Colonic mucosa (tissue), 4 donors: ENCODE data around the gene TBC1D12. TPM values are rescaled to one million over a fixed set of nuclear protein-coding genes. Genes with fewer than 3 reads are reported as not detected.

Source experiments
- DNase-seq: peaks from one replicate; pipeline ENCODE4 v3.0.0-alpha.2; 2020
- H3K27ac ChIP-seq: fragments of 200-600 bp; one replicate; pipeline ENCODE4 v1.8.0; 2021
- H3K27me3 ChIP-seq: fragments of 200-600 bp; one replicate; pipeline ENCODE4 v1.8.0; 2021
- H3K36me3 ChIP-seq: fragments of 200-600 bp; one replicate; pipeline ENCODE4 v1.8.0; 2021
- H3K4me1 ChIP-seq: fragments of 200-600 bp; one replicate; pipeline ENCODE4 v1.8.0; 2021; ENCODE audit warnings: mild to moderate bottlenecking
- H3K4me3 ChIP-seq: fragments of 200-600 bp; one replicate; pipeline ENCODE4 v1.8.0; 2021
- H3K9ac ChIP-seq, 2 donors: one replicate each; pipeline ENCODE4 v1.7.0; 2013; ENCODE audit warnings: control low read depth in 2 of 2, low read depth in 2 of 2, low read length in 2 of 2
- H3K9me3 ChIP-seq: fragments of 200-600 bp; one replicate; pipeline ENCODE4 v1.8.0; 2021
- intact Hi-C: fragments of 100-400 bp; cut with DNase I; formaldehyde crosslinking; loops from one replicate; pipeline ENCODE4 v1.14.1; 2022
- total RNA-seq, 2 donors: library from RNA; stranded (reverse); fragmentation: NEBNext Ultra II Directional in 1 of 2; extraction: Animal tissue kit (Norgen Biotek cat#: 25700) in 1 of 2; gene quantifications; one replicate each; pipeline ENCODE4 v1.2.1, GENCODE V29; 2021
- TF ChIP-seq, protein P1 (sequence below): fragments of 200-600 bp; IDR thresholded peaks from one replicate; pipeline ENCODE4 v1.8.0; 2022; ENCODE audit warnings: antibody characterized with exemption, mild to moderate bottlenecking
- donor health status: healthy.
- donor health status: DM: no; HTN: no; CAD: no.
- donor health status: DM: no; HTN: no; CAD: no.

Gene TBC1D12
- total RNA-seq, 2 donors from 2014 or later, result 18.0 to 21.0 TPM

DNA sequence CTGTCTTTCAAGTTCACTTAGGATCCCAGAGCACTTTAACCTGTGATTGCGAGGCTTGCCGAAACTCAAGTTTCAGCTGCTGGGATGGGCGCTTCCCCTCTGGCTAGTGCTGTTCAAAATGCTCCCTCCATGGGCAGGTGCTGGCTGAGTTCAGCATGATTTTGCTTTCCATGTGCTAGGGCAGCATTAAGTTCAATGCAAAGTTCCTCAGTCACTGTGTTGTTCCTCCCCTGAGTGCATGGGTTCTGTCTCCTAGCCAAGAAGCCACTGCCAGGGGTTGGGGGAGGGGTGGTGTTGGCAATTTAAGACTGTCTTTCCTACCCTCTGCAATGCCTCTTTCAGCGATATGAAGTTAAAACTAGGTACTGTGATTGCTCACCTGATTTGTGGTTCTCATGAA, 86.8 kb downstream of the TBC1D12 start:
- no peaks in the 10 kb centered on the region for H3K36me3 ChIP-seq
- H3K27ac ChIP-seq, result no peak overlapping the region
- no peak overlapping the region for H3K9ac ChIP-seq
- H3K4me1 ChIP-seq, result no peaks in the 10 kb centered on the region
- H3K4me3 ChIP-seq, result no peak overlapping the region
- no peaks in the 10 kb centered on the region for H3K27me3 ChIP-seq
- TF ChIP-seq, protein P1, sequence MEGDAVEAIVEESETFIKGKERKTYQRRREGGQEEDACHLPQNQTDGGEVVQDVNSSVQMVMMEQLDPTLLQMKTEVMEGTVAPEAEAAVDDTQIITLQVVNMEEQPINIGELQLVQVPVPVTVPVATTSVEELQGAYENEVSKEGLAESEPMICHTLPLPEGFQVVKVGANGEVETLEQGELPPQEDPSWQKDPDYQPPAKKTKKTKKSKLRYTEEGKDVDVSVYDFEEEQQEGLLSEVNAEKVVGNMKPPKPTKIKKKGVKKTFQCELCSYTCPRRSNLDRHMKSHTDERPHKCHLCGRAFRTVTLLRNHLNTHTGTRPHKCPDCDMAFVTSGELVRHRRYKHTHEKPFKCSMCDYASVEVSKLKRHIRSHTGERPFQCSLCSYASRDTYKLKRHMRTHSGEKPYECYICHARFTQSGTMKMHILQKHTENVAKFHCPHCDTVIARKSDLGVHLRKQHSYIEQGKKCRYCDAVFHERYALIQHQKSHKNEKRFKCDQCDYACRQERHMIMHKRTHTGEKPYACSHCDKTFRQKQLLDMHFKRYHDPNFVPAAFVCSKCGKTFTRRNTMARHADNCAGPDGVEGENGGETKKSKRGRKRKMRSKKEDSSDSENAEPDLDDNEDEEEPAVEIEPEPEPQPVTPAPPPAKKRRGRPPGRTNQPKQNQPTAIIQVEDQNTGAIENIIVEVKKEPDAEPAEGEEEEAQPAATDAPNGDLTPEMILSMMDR, result no peak
- intact Hi-C loops, result no loop called here
- no peaks in the 10 kb centered on the region for H3K9me3 ChIP-seq
- no peak for DNase-seq

DNA sequence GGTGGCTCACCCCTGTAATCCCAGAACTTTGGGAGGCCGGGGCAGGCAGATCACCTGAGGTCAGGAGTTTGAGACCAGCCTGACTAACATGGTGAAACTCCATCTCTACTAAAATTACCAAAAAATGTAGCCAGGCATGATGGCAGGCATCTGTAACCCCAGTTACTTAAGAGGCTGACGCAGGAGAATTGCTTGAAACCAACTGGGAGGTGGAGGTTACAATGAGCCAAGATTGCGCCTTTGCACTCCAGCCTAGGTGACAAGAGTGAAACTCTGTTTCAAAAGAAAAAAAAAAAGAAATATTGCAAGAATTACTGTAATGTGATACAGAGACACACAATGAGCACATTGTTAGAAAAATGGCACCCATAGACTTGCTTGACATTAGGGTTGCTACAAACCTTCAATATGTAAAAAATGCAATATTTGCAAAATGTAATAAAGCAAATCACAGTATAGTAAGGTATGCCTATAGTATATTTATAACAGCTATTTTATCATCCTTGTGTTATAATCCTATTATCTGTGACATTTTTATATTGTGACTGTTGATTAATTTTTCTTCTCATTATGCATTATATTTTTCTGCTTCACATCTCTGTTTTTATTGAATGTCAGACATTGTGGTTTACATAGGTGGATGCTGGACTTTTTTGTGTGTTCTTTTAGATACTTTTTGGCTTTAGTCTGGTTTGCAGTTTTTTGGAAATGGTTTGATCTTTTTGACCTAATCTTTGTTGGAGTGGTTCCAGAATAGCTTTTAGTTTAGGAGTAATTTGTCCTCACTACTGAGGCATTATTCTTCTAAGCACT, 87.8 kb downstream of the TBC1D12 start:
- Histone ChIP-seq H3K4me1 (no peaks in the 10 kb centered on the region), H3K36me3 (no peaks in the 10 kb centered on the region), H3K27ac (no peak overlapping the region), H3K27me3 (no peaks in the 10 kb centered on the region), H3K9ac (no peak overlapping the region), H3K4me3 (no peak overlapping the region), H3K9me3 (no peaks in the 10 kb centered on the region)
- DNase-seq, result no peak
- intact Hi-C loops, result no loop called here
- TF ChIP-seq, protein P1, result no peak

GRCh38 chr10:94490789-94491039, 88.4 kb downstream of the TBC1D12 start:
- Histone ChIP-seq H3K27ac (no peak overlapping the region), H3K4me1 (no peaks in the 10 kb centered on the region), H3K4me3 (no peak overlapping the region), H3K9me3 (no peaks in the 10 kb centered on the region), H3K27me3 (no peaks in the 10 kb centered on the region), H3K9ac (no peak overlapping the region), H3K36me3 (no peaks in the 10 kb centered on the region)
- TF ChIP-seq, protein P1, result no peak
- no peak for DNase-seq
- intact Hi-C loops, result no loop called here

DNA sequence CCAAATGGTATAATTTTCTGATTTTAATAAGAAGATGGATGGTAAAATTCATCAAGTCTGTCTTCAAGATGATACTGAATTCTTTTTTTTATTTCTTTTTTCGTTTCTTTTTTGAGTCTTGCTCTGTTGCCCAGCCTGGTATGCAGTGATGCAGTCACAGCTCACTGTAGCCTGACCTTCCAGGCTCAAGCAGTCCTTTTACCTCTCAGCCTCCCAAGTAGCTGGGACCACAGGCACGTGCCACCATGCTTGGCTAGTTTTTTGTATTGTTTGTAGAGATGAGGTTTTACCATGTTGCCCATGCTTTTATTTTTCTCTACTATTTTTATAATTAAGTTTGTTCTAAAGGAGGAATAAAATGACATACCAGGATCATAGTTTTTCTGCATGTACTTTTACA, 91.1 kb downstream of the TBC1D12 start:
- no peak for DNase-seq
- no peak overlapping the region for H3K9ac ChIP-seq
- H3K36me3 ChIP-seq, result no peaks in the 10 kb centered on the region
- H3K4me3 ChIP-seq, result no peak overlapping the region
- H3K27me3 ChIP-seq, result no peaks in the 10 kb centered on the region
- H3K27ac ChIP-seq, result no peak overlapping the region
- intact Hi-C loops, result no loop called here
- no peaks in the 10 kb centered on the region for H3K4me1 ChIP-seq
- TF ChIP-seq, protein P1, result no peak
- no peaks in the 10 kb centered on the region for H3K9me3 ChIP-seq

- H3K27ac ChIP-seq, result no peak overlapping the region
- H3K9me3 ChIP-seq, result no peaks in the 10 kb centered on the region
- no peak overlapping the region for H3K9ac ChIP-seq
- H3K4me3 ChIP-seq, result no peak overlapping the region
- H3K4me1 ChIP-seq, result no peaks in the 10 kb centered on the region
- H3K36me3 ChIP-seq, result no peaks in the 10 kb centered on the region
- TF ChIP-seq, protein P1, result no peak
- intact Hi-C loops, result no loop called here
- no peaks in the 10 kb centered on the region for H3K27me3 ChIP-seq
- DNase-seq, result no peak
Observed at GRCh38 chr10:94496010-94496409, 93.7 kb downstream of the TBC1D12 start.
